CD4-positive, alpha-beta T cell (primary cell): Measurements from ENCODE around the gene ZNF574. TPM values are rescaled to one million over a fixed set of nuclear protein-coding genes. Genes with fewer than 3 reads are reported as not detected.

Source experiments
- ATAC-seq: fragments of 200-7000 bp; cut with Tn5 transposase; one replicate; pipeline ENCODE4 v1.10.0; 2022; ENCODE audit warnings: mild to moderate bottlenecking; ENCODE audit not compliant: poor library complexity
- CTCF ChIA-PET: fragments of 350-600 bp; sonication (Branson Sonifier 250); formaldehyde crosslinking; loops from one replicate; lab custom pipeline; 2021; ENCODE audit warnings: antibody characterized with exemption, inconsistent platforms; lab: Charles Lee
- POLR2A ChIA-PET: fragments of 350-600 bp; sonication (Branson Sonifier 250); formaldehyde crosslinking; loops from one replicate; lab custom pipeline; 2021; ENCODE audit warnings: antibody characterized with exemption, inconsistent platforms; lab: Charles Lee
- DNase-seq, 14 experiments: peaks; one replicate each; pipeline ENCODE4 v3.0.0-alpha.2; 2013 to 2020; ENCODE audit warnings: mixed read lengths in 2 of 14
- H3K27ac ChIP-seq, 2 donors: one replicate each; pipeline versions ENCODE4 v1.5.1 to v1.7.0; 2013; ENCODE audit warnings: low read length in 2 of 2, low read depth in 1 of 2, mild to moderate bottlenecking in 1 of 2
- H3K27me3 ChIP-seq, 2 experiments: 1 replicate in 1 of 2; 2 replicates in 1 of 2; pipeline versions ENCODE4 v1.6.1 to v1.7.0; 2013; ENCODE audit warnings: low read length in 2 of 2, control low read depth in 1 of 2, mild to moderate bottlenecking in 1 of 2, moderate library complexity in 1 of 2; ENCODE audit not compliant: insufficient read depth in 2 of 2, control insufficient read depth in 1 of 2
- H3K36me3 ChIP-seq: one replicate; pipeline ENCODE4 v1.6.1; 2013; ENCODE audit warnings: low read length, control low read depth; ENCODE audit not compliant: insufficient read depth
- H3K4me1 ChIP-seq: one replicate; pipeline ENCODE4 v1.6.1; 2013; ENCODE audit warnings: low read length, control low read depth; ENCODE audit not compliant: insufficient read depth
- H3K4me3 ChIP-seq: one replicate; pipeline ENCODE4 v1.5.1; 2013; ENCODE audit warnings: mild to moderate bottlenecking, low read length, moderate library complexity
- H3K9me3 ChIP-seq, 2 experiments: 1 replicate in 1 of 2; 2 replicates in 1 of 2; pipeline versions ENCODE4 v1.6.1 to v1.7.0; 2013; ENCODE audit warnings: low read length in 2 of 2, mild to moderate bottlenecking in 2 of 2, control low read depth in 1 of 2, moderate library complexity in 1 of 2; ENCODE audit not compliant: control insufficient read depth in 1 of 2, insufficient read depth in 1 of 2
- H3K27ac Mint-ChIP-seq: one replicate; pipeline ENCODE4 v1.8.0; 2020; ENCODE audit warnings: mixed read lengths
- H3K27me3 Mint-ChIP-seq: one replicate; pipeline ENCODE4 v1.8.0; 2021; ENCODE audit warnings: mixed read lengths
- H3K36me3 Mint-ChIP-seq: one replicate; pipeline ENCODE4 v1.8.0; 2021; ENCODE audit warnings: low read depth, mixed read lengths
- H3K4me1 Mint-ChIP-seq: one replicate; pipeline ENCODE4 v1.8.0; 2021; ENCODE audit warnings: low read depth, mixed read lengths
- H3K4me3 Mint-ChIP-seq: one replicate; pipeline ENCODE4 v1.8.0; 2020; ENCODE audit warnings: mild to moderate bottlenecking, mixed read lengths
- H3K9me3 Mint-ChIP-seq: one replicate; pipeline ENCODE4 v1.8.0; 2020; ENCODE audit warnings: mixed read lengths
- intact Hi-C, 2 experiments: fragments of 100-400 bp; cut with DNase I in 1 of 2; cut with micrococcal nuclease in 1 of 2; formaldehyde crosslinking; loops; one replicate each; pipeline versions ENCODE4 v1.15.1 to v1.9.0; 2023 to 2025; cut with DNase I, micrococcal nuclease
- total RNA-seq, 174 experiments: library from RNA in 2 of 174; stranded (reverse) in 2 of 174; gene quantifications; one replicate each; pipeline ENCODE4 v1.2.3 and lab custom pipeline; 2021 to 2026
- TF ChIP-seq, protein P1 (sequence below): fragments of 200-600 bp; IDR thresholded peaks from one replicate; pipeline ENCODE4 v1.8.0; 2022; ENCODE audit warnings: antibody characterized with exemption, mild to moderate bottlenecking

The ZNF574 gene
- total RNA-seq, 2 experiments from 2014 or later = 21.5 to 24.0 TPM

DNA sequence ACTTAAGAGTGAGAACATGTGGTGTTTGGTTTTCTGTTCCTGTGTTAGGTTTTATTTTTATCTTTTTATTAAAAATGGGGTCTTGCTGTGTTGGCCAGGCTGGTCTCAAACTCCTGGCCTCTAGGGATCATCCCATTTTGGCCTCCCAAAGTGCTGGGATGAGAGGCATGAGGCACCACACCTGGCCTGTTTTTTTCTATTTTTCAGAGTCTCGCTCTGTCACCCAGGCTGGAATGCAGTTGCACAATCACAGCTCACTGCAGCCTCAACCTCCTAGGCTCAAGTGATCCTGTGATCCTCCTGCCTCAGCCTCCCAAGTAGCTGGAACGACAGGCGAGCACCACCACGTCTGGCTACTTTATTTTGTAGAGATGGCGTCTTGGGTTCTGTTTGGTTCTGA, 7.6 kb downstream of the ZNF574 start:
- Mint-ChIP-seq H3K27ac (no peak overlapping the region), H3K4me1 (peaks cover 9% of the 10 kb centered on the region), H3K4me3 (no peak overlapping the region), H3K9me3 (no peaks in the 10 kb centered on the region), H3K27me3 (no peaks in the 10 kb centered on the region), H3K36me3 (peaks cover 36% of the 10 kb centered on the region)
- Histone ChIP-seq H3K9me3 (no peaks in the 10 kb centered on the region), H3K27me3 (no peaks in the 10 kb centered on the region), H3K27ac (no peak overlapping the region), H3K36me3 (peaks cover 37% of the 10 kb centered on the region), H3K4me1 (no peaks in the 10 kb centered on the region), H3K4me3 (no peak overlapping the region)
- TF ChIP-seq, protein P1, sequence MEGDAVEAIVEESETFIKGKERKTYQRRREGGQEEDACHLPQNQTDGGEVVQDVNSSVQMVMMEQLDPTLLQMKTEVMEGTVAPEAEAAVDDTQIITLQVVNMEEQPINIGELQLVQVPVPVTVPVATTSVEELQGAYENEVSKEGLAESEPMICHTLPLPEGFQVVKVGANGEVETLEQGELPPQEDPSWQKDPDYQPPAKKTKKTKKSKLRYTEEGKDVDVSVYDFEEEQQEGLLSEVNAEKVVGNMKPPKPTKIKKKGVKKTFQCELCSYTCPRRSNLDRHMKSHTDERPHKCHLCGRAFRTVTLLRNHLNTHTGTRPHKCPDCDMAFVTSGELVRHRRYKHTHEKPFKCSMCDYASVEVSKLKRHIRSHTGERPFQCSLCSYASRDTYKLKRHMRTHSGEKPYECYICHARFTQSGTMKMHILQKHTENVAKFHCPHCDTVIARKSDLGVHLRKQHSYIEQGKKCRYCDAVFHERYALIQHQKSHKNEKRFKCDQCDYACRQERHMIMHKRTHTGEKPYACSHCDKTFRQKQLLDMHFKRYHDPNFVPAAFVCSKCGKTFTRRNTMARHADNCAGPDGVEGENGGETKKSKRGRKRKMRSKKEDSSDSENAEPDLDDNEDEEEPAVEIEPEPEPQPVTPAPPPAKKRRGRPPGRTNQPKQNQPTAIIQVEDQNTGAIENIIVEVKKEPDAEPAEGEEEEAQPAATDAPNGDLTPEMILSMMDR = no peak
- intact Hi-C loops = no loop called here
- CTCF ChIA-PET = no interaction called here
- DNase-seq (no peak), ATAC-seq (no peak)
- POLR2A ChIA-PET = no interaction called here

DNA sequence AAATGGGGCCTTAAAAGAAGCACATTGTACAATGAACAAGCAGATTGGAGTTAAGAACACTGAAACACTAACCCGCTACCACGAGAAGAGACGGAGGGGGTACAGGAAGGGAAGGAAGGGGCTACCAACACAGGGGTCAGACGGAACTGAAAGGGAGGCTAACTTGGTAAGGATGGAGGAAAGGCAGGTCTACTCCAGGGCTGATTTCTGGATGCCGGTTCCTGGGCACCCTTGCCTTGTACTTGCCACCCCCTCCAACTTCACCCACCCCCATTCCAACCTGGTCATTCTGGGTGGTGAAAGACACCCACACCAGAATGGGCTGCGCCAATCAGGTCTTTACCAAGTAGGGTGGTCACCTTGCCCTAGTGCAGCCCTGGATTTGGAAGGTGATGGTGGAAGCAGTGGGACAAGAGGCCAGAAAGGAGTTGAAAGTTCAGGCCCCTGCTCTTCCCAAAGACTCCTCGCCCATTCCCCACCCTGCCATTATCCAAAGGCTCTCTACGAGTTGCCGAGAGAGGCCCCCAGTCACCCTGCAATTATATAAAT, 10.3 kb downstream of the ZNF574 start:
- H3K9me3 Mint-ChIP-seq = no peaks in the 10 kb centered on the region
- Histone ChIP-seq H3K9me3 (no peaks in the 10 kb centered on the region), H3K4me1 (peaks cover 20% of the 10 kb centered on the region), H3K4me3 (no peak overlapping the region), H3K36me3 (peaks cover 12% of the 10 kb centered on the region), H3K27ac (no peak overlapping the region), H3K27me3 (no peaks in the 10 kb centered on the region)
- intact Hi-C loops = no loop called here
- DNase-seq = no peak
- H3K27ac Mint-ChIP-seq = no peak overlapping the region
- H3K4me3 Mint-ChIP-seq = no peak overlapping the region
- CTCF ChIA-PET = no interaction called here
- POLR2A ChIA-PET = no interaction called here
- peaks cover 23% of the 10 kb centered on the region for H3K36me3 Mint-ChIP-seq
- TF ChIP-seq, protein P1 = no peak
- peaks cover 21% of the 10 kb centered on the region for H3K4me1 Mint-ChIP-seq
- ATAC-seq = no peak
- H3K27me3 Mint-ChIP-seq = no peaks in the 10 kb centered on the region

DNA sequence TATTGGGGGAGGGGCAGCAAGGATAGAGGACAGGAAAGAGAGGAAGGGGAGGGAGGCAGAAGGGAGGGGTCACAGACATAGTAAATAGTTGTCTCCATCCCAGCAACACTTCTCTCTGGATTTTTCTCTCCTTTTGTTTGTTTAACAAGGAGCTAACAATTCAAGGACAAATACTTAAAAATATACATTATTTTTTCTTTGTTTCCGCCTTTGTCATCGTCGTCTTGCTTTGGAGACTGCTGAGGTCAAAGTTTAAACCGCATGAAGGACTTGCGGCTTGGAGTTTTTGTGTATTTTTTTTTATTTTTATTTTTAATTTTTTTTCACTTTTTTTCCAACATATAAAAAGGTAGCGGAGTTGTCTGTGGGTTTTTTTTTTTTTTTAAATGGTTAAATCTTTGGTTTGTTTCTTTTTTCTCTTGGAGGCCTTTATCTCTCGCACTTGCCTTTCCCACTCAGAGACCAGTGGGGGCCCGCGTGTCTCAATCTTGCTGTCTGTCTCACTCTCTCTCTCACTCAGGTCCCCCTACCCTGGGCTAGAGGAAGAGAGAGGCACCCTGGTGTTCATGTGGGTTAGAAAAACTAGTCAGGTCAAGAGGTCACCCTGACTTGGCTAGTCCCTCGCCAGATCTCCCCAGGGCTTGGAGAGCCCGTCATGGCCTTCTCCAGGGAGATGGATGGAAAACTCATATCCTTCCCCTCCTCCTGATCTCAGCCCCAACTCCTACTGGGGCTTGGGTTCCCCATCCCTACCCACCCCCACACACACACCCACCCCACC, 11.0 kb downstream of the ZNF574 start:
- ChIA-PET CTCF (no interaction called here), POLR2A (no interaction called here)
- DNase-seq = no peak
- Mint-ChIP-seq H3K4me3 (no peak overlapping the region), H3K9me3 (no peaks in the 10 kb centered on the region), H3K27ac (no peak overlapping the region), H3K4me1 (peaks cover 14% of the 10 kb centered on the region), H3K36me3 (peaks cover 16% of the 10 kb centered on the region), H3K27me3 (no peaks in the 10 kb centered on the region)
- Histone ChIP-seq H3K9me3 (no peaks in the 10 kb centered on the region), H3K4me1 (peaks cover 25% of the 10 kb centered on the region), H3K27me3 (no peaks in the 10 kb centered on the region), H3K4me3 (no peak overlapping the region), H3K27ac (no peak overlapping the region), H3K36me3 (peaks cover 12% of the 10 kb centered on the region)
- ATAC-seq = no peak
- TF ChIP-seq, protein P1 = no peak
- intact Hi-C loops = no loop called here
